Immature natural killer cell (primary cell): ENCODE data around the gene TCEA3. TPM values are rescaled to one million over a fixed set of nuclear protein-coding genes. Genes with fewer than 3 reads are reported as not detected.

Experiments used
- DNase-seq, 3 donors: peaks; one replicate each; pipeline ENCODE4 v3.0.0; 2022; ENCODE audit warnings: mixed read lengths in 1 of 3
- H3K27ac Mint-ChIP-seq, 6 donors: one replicate each; pipeline ENCODE4 v1.8.0; 2020; ENCODE audit warnings: mixed read lengths in 6 of 6, mild to moderate bottlenecking in 5 of 6, inconsistent platforms in 4 of 6, moderate library complexity in 3 of 6
- H3K27me3 Mint-ChIP-seq, 3 donors: one replicate each; pipeline ENCODE4 v1.8.0; 2020 to 2021; ENCODE audit warnings: low read depth in 3 of 3, mild to moderate bottlenecking in 3 of 3, mixed read lengths in 3 of 3, moderate library complexity in 3 of 3, inconsistent platforms in 1 of 3
- H3K36me3 Mint-ChIP-seq, 3 donors: one replicate each; pipeline ENCODE4 v1.8.0; 2020; ENCODE audit warnings: mixed read lengths in 3 of 3, inconsistent platforms in 2 of 3, mild to moderate bottlenecking in 2 of 3
- H3K4me1 Mint-ChIP-seq, 2 donors: one replicate each; pipeline ENCODE4 v1.8.0; 2020; ENCODE audit warnings: inconsistent platforms in 2 of 2, mild to moderate bottlenecking in 2 of 2, mixed read lengths in 2 of 2, moderate library complexity in 1 of 2
- H3K4me3 Mint-ChIP-seq, 5 donors: one replicate each; pipeline ENCODE4 v1.8.0; 2020; ENCODE audit warnings: mild to moderate bottlenecking in 5 of 5, mixed read lengths in 5 of 5, inconsistent platforms in 3 of 5, moderate library complexity in 3 of 5
- H3K9me3 Mint-ChIP-seq, 6 donors: one replicate each; pipeline ENCODE4 v1.8.0; 2020; ENCODE audit warnings: mild to moderate bottlenecking in 6 of 6, mixed read lengths in 6 of 6, inconsistent platforms in 4 of 6, moderate library complexity in 3 of 6
- polyA plus RNA-seq, 3 donors: library from polyadenylated mRNA; unstranded; fragments of 300-500 nt; fragmentation: Illumina TruSeq; gene quantifications; one replicate each; pipeline ENCODE4 v1.2.3, GENCODE V29; 2021

The TCEA3 gene
- polyA plus RNA-seq, 3 donors from 2014 or later: 0.71 to 2.4 (median 1.1) TPM

- DNase-seq: no peak
- Mint-ChIP-seq H3K9me3 (no peaks in the 10 kb centered on the region), H3K27ac (no peak overlapping the region), H3K4me3 (no peak overlapping the region), H3K4me1 (peaks cover 0 to 1% of the 10 kb centered on the region in 2 donors), H3K36me3 (no peaks in the 10 kb centered on the region), H3K27me3 (peaks cover 0 to 6% (median 0%) of the 10 kb centered on the region in 3 donors)
These were observed 14.0 kb upstream of the TCEA3 start for GRCh38 chr1:23438545-23438944.

DNA sequence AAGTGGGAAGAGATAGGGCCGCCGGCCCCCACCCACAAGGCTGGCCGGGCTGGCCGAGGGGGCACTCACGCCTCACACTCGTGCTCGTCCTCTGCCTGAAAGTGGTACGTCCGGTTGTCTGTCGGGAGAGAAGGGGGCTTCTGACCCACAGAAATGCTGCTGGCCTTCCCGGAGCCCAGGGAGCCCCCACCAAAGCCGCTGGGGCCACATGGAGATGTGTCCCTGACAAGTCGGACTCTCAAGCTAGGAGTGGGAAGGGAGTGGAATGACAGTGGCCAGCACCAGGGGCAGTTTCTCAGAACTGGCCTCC, 12.8 kb upstream of the TCEA3 start:
- H3K27me3 Mint-ChIP-seq: peaks cover 0 to 5% (median 0%) of the 10 kb centered on the region in 3 donors
- H3K27ac Mint-ChIP-seq: no peak overlapping the region
- H3K4me3 Mint-ChIP-seq: no peak overlapping the region
- no peaks in the 10 kb centered on the region for H3K9me3 Mint-ChIP-seq
- no peaks in the 10 kb centered on the region for H3K36me3 Mint-ChIP-seq
- peaks cover 0 to 1% of the 10 kb centered on the region in 2 donors for H3K4me1 Mint-ChIP-seq
- no peak for DNase-seq

- Mint-ChIP-seq H3K27me3 (peaks cover 0 to 5% (median 0%) of the 10 kb centered on the region in 3 donors), H3K9me3 (no peaks in the 10 kb centered on the region), H3K36me3 (no peaks in the 10 kb centered on the region), H3K27ac (no peak overlapping the region), H3K4me1 (peaks cover 0 to 1% of the 10 kb centered on the region in 2 donors), H3K4me3 (no peak overlapping the region)
- DNase-seq: no peak
These were observed 12.2 kb upstream of the TCEA3 start for GRCh38 chr1:23436520-23437354.

DNA sequence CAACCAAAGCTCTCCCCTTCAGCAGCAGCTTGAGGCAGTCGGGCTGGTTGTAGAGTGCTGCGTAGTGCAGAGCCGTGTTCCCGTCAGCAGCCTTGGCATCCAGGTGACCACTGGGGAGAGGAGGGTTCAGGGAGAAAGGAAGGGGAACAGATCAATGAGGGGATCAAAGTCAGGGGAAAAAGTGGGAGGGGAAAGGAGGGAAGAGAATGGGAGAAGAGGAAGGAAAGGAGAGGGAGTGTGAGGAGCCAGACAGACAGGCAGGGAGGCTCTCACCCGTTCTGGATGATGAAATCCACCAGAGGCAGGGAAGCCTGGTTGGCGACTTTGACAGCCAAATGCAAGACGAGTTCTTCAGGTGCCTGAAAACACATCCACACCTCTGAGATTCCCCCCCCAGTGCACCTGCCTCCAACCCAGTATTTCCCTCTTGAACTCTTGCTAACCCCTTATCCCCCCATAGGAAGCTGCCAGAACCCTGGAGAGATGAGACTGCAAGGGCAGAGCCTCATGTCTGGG, 9.8 kb upstream of the TCEA3 start:
- Mint-ChIP-seq H3K9me3 (no peaks in the 10 kb centered on the region), H3K27ac (no peak overlapping the region), H3K36me3 (no peaks in the 10 kb centered on the region), H3K4me3 (no peak overlapping the region), H3K27me3 (peaks cover 0 to 6% (median 0%) of the 10 kb centered on the region in 3 donors), H3K4me1 (peaks cover 0 to 1% of the 10 kb centered on the region in 2 donors)
- no peak for DNase-seq

- H3K27me3 Mint-ChIP-seq: peaks cover 0 to 9% (median 0%) of the 10 kb centered on the region in 3 donors
- peaks cover 0 to 1% of the 10 kb centered on the region in 2 donors for H3K4me1 Mint-ChIP-seq
- H3K4me3 Mint-ChIP-seq: no peak overlapping the region
- no peaks in the 10 kb centered on the region for H3K36me3 Mint-ChIP-seq
- no peaks in the 10 kb centered on the region for H3K9me3 Mint-ChIP-seq
- no peak overlapping the region for H3K27ac Mint-ChIP-seq
- no peak for DNase-seq
These were observed 8.6 kb upstream of the TCEA3 start for GRCh38 chr1:23433122-23433521.

DNA sequence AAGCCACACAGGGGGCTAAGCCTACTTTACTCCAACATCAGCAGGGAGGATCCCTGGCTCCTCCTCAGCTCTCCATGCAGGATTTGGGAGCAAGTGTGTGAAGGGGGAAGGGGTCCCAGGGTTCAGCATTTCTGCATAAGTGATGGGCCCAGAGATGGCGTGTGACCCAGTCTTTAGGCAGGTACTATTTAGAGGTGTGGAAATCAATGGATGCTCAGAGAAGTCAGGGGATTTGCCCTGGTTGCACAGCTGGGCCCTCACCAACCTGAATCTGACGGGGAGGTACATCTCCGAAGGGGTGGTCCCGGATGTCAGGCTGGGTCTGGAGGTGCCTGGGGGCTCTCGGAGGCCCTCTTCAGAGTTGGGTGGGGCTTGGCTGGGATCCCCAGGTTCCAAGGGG, 6.9 kb upstream of the TCEA3 start:
- H3K4me1 Mint-ChIP-seq: no peaks in the 10 kb centered on the region
- DNase-seq: no peak
- H3K4me3 Mint-ChIP-seq: no peak overlapping the region
- H3K9me3 Mint-ChIP-seq: no peaks in the 10 kb centered on the region
- no peak overlapping the region for H3K27ac Mint-ChIP-seq
- H3K27me3 Mint-ChIP-seq: peaks cover 0 to 9% (median 7%) of the 10 kb centered on the region in 3 donors
- peaks cover 0 to 3% (median 0%) of the 10 kb centered on the region in 3 donors for H3K36me3 Mint-ChIP-seq

GRCh38 chr1:23430803-23431202, 6.3 kb upstream of the TCEA3 start:
- Mint-ChIP-seq H3K36me3 (peaks cover 0 to 6% (median 0%) of the 10 kb centered on the region in 3 donors), H3K4me1 (peaks cover 0 to 3% of the 10 kb centered on the region in 2 donors), H3K4me3 (no peak overlapping the region), H3K9me3 (no peaks in the 10 kb centered on the region), H3K27ac (no peak overlapping the region), H3K27me3 (peaks cover 0 to 10% (median 7%) of the 10 kb centered on the region in 3 donors)
- DNase-seq: no peak

GRCh38 chr1:23428136-23428905, 3.8 kb upstream of the TCEA3 start:
- DNase-seq: no peak
- Mint-ChIP-seq H3K27me3 (peaks cover 2 to 11% (median 10%) of the 10 kb centered on the region in 3 donors), H3K36me3 (peaks cover 0 to 6% (median 0%) of the 10 kb centered on the region in 3 donors), H3K4me1 (peaks cover 4 to 12% of the 10 kb centered on the region in 2 donors), H3K27ac (no peak overlapping the region), H3K9me3 (no peaks in the 10 kb centered on the region), H3K4me3 (no peak overlapping the region)

DNA sequence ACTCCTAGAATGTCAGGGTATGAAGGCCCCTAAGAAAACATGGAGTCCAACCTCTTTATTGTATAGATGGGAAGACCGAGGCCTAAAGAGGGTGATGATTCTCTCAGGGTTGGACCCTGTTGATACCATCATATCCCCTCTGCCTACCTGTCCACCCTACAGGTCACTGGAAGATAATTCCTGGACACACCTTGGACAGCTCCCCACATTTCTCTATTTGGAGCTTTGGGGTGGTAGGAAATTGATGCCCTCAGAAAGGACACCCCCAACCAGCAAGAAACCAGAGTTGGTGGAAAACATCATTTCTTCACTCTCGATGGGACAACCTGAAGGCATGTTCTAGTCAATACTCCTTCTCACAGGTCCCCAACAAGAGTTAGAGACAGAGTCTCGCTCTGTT, 3.0 kb upstream of the TCEA3 start:
- no peak for DNase-seq
- Mint-ChIP-seq H3K4me1 (peaks cover 11 to 20% of the 10 kb centered on the region in 2 donors), H3K4me3 (no peak overlapping the region), H3K27me3 (peaks cover 2 to 14% (median 10%) of the 10 kb centered on the region in 3 donors), H3K27ac (no peak overlapping the region), H3K36me3 (peaks cover 0 to 6% (median 0%) of the 10 kb centered on the region in 3 donors), H3K9me3 (no peaks in the 10 kb centered on the region)

GRCh38 chr1:23426828-23427227, 2.3 kb upstream of the TCEA3 start:
- no peak for DNase-seq
- Mint-ChIP-seq H3K4me1 (peaks cover 18 to 27% of the 10 kb centered on the region in 2 donors), H3K27ac (no peak overlapping the region), H3K27me3 (peaks cover 2 to 14% (median 11%) of the 10 kb centered on the region in 3 donors), H3K36me3 (peaks cover 0 to 6% (median 0%) of the 10 kb centered on the region in 3 donors), H3K4me3 (no peak overlapping the region), H3K9me3 (no peaks in the 10 kb centered on the region)

GRCh38 chr1:23425193-23425494, 596 bp upstream of the TCEA3 start:
- peaks cover 4 to 14% (median 11%) of the 10 kb centered on the region in 3 donors for H3K27me3 Mint-ChIP-seq
- H3K27ac Mint-ChIP-seq: peak overlapping the region in 1 of 6 donors; percentile 22
- peaks cover 0 to 6% (median 0%) of the 10 kb centered on the region in 3 donors for H3K36me3 Mint-ChIP-seq
- peak overlapping the region; percentile 58 to 83 (median 68) for H3K4me3 Mint-ChIP-seq
- peaks cover 20 to 29% of the 10 kb centered on the region in 2 donors for H3K4me1 Mint-ChIP-seq
- no peaks in the 10 kb centered on the region for H3K9me3 Mint-ChIP-seq
- no peak for DNase-seq

GRCh38 chr1:23423415-23424292, 894 bp downstream of the TCEA3 start:
- no peak for DNase-seq
- Mint-ChIP-seq H3K36me3 (peaks cover 0 to 6% (median 0%) of the 10 kb centered on the region in 3 donors), H3K9me3 (no peaks in the 10 kb centered on the region), H3K4me3 (peak overlapping the region; percentile 23 to 81 (median 56)), H3K4me1 (peaks cover 20 to 29% of the 10 kb centered on the region in 2 donors), H3K27me3 (peaks cover 4 to 14% (median 9%) of the 10 kb centered on the region in 3 donors), H3K27ac (no peak overlapping the region)

DNA sequence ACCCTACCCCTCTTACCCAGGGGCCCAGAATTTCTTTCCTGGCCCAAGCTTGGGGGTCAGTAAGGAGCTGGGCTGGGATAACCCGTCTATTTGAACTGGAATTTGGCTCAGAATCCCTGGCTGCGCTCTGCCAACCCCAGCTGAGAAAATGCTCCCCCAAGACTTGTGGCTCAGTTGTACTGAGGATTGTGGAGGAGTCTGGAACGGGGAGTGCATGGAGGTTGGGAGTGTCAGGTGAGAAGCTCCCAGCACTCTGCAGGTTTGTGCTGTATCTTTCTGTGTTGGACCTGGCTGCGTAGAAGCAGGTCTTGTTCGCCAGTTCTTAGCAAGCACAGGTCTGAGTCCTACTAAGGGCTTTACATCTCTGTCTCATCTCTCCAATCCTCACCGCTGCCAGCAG, 1.6 kb downstream of the TCEA3 start:
- Mint-ChIP-seq H3K9me3 (no peaks in the 10 kb centered on the region), H3K4me3 (peak overlapping the region; percentile 23 to 71 (median 40)), H3K27ac (no peak overlapping the region), H3K4me1 (peaks cover 20 to 29% of the 10 kb centered on the region in 2 donors), H3K36me3 (peaks cover 0 to 6% (median 0%) of the 10 kb centered on the region in 3 donors), H3K27me3 (peaks cover 4 to 14% (median 6%) of the 10 kb centered on the region in 3 donors)
- DNase-seq: no peak
